Coronary artery (tissue), 2 donors: Measurements from ENCODE around the gene CLCC1.

Experiments used
- DNase-seq: peaks from one replicate; pipeline ENCODE4 v3.0.0-alpha.2; 2017; ENCODE audit warnings: low spot score
- H3K27ac ChIP-seq, 2 donors: fragments of 200-600 bp; sonication (generic); one replicate each; pipeline ENCODE4 v1.5.1; 2016 to 2019
- H3K4me3 ChIP-seq: fragments of 200-600 bp; sonication (generic); 2 replicates; pipeline ENCODE4 v1.5.1; 2016; ENCODE audit warnings: mild to moderate bottlenecking, moderate library complexity
- CTCF ChIP-seq: fragments of 200-600 bp; sonication (generic); IDR thresholded peaks from one replicate; pipeline ENCODE4 v1.5.1; 2019; ENCODE audit warnings: antibody characterized with exemption

CLCC1 gene

GRCh38 chr1:108916788-108917187 is 46.5 kb downstream of the CLCC1 start:
- TF ChIP-seq CTCF, result no peak
- H3K4me3 ChIP-seq, result no peak overlapping the region

More at GRCh38 chr1:108916788-108917187, 46.5 kb downstream of the CLCC1 start:
- DNase-seq, result no peak
- H3K27ac ChIP-seq, result no peak overlapping the region
